ENCODE results near the gene SOX5. TPM values are rescaled to one million over a fixed set of nuclear protein-coding genes. Genes with fewer than 3 reads are reported as not detected.

Gene SOX5
- total and polyA plus RNA-seq, 2 of the 8 experiments (the other 6 are each of a cell fraction or from before 2014, with no cell fraction given): 2.2 to 2.6 TPM

DNA sequence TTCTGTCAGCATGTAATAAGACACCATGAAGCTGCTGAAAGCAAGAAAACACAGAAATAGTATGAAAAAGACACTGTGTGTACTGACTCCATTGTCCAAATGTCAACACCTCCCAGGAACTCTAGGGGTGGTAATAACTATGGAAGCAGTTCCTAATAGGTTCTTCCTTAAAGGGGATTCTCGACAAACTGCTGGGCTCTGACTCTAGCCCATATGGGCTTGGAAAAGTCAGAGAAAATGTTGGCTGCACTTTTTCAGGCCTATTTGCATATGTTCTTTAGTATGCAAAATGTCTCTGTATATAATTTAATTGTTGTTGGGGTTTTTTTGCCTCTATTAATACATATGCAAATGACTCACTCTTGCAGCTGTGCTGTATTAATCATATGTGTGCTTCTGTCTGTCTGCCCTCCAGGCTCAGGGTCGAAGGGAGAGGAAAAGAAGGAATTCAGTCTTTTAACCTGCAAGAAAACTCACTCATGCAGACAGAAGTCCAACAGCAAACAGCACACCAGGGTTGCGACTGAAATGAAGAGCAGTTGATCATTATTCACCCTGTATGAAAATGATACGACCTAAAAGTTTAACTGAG is 317.6 kb downstream of the SOX5 start (continued):
- TF ChIP-seq, protein P1, sequence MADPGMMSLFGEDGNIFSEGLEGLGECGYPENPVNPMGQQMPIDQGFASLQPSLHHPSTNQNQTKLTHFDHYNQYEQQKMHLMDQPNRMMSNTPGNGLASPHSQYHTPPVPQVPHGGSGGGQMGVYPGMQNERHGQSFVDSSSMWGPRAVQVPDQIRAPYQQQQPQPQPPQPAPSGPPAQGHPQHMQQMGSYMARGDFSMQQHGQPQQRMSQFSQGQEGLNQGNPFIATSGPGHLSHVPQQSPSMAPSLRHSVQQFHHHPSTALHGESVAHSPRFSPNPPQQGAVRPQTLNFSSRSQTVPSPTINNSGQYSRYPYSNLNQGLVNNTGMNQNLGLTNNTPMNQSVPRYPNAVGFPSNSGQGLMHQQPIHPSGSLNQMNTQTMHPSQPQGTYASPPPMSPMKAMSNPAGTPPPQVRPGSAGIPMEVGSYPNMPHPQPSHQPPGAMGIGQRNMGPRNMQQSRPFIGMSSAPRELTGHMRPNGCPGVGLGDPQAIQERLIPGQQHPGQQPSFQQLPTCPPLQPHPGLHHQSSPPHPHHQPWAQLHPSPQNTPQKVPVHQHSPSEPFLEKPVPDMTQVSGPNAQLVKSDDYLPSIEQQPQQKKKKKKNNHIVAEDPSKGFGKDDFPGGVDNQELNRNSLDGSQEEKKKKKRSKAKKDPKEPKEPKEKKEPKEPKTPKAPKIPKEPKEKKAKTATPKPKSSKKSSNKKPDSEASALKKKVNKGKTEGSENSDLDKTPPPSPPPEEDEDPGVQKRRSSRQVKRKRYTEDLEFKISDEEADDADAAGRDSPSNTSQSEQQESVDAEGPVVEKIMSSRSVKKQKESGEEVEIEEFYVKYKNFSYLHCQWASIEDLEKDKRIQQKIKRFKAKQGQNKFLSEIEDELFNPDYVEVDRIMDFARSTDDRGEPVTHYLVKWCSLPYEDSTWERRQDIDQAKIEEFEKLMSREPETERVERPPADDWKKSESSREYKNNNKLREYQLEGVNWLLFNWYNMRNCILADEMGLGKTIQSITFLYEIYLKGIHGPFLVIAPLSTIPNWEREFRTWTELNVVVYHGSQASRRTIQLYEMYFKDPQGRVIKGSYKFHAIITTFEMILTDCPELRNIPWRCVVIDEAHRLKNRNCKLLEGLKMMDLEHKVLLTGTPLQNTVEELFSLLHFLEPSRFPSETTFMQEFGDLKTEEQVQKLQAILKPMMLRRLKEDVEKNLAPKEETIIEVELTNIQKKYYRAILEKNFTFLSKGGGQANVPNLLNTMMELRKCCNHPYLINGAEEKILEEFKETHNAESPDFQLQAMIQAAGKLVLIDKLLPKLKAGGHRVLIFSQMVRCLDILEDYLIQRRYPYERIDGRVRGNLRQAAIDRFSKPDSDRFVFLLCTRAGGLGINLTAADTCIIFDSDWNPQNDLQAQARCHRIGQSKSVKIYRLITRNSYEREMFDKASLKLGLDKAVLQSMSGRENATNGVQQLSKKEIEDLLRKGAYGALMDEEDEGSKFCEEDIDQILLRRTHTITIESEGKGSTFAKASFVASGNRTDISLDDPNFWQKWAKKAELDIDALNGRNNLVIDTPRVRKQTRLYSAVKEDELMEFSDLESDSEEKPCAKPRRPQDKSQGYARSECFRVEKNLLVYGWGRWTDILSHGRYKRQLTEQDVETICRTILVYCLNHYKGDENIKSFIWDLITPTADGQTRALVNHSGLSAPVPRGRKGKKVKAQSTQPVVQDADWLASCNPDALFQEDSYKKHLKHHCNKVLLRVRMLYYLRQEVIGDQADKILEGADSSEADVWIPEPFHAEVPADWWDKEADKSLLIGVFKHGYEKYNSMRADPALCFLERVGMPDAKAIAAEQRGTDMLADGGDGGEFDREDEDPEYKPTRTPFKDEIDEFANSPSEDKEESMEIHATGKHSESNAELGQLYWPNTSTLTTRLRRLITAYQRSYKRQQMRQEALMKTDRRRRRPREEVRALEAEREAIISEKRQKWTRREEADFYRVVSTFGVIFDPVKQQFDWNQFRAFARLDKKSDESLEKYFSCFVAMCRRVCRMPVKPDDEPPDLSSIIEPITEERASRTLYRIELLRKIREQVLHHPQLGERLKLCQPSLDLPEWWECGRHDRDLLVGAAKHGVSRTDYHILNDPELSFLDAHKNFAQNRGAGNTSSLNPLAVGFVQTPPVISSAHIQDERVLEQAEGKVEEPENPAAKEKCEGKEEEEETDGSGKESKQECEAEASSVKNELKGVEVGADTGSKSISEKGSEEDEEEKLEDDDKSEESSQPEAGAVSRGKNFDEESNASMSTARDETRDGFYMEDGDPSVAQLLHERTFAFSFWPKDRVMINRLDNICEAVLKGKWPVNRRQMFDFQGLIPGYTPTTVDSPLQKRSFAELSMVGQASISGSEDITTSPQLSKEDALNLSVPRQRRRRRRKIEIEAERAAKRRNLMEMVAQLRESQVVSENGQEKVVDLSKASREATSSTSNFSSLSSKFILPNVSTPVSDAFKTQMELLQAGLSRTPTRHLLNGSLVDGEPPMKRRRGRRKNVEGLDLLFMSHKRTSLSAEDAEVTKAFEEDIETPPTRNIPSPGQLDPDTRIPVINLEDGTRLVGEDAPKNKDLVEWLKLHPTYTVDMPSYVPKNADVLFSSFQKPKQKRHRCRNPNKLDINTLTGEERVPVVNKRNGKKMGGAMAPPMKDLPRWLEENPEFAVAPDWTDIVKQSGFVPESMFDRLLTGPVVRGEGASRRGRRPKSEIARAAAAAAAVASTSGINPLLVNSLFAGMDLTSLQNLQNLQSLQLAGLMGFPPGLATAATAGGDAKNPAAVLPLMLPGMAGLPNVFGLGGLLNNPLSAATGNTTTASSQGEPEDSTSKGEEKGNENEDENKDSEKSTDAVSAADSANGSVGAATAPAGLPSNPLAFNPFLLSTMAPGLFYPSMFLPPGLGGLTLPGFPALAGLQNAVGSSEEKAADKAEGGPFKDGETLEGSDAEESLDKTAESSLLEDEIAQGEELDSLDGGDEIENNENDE (IDR thresholded peaks at IDR 0.05; ENCODE audit: insufficient replicate concordance, low read length): no peak
- TF ChIP-seq POLR2A (IDR thresholded peaks at IDR 0.05; ENCODE audit: control extremely low read depth in 1 of 2, low read depth in 2 of 2, low read length in 2 of 2) (no peak), PHF8 (conservative IDR thresholded peaks at IDR 0.05; ENCODE audit: low read depth, low read length) (no peak), RBBP5 (IDR thresholded peaks at IDR 0.05; ENCODE audit: borderline replicate concordance, low read depth, low read length) (no peak), HDAC6 (IDR thresholded peaks at IDR 0.05; ENCODE audit: low read depth, low read length) (no peak)
- TF ChIP-seq, protein P2, sequence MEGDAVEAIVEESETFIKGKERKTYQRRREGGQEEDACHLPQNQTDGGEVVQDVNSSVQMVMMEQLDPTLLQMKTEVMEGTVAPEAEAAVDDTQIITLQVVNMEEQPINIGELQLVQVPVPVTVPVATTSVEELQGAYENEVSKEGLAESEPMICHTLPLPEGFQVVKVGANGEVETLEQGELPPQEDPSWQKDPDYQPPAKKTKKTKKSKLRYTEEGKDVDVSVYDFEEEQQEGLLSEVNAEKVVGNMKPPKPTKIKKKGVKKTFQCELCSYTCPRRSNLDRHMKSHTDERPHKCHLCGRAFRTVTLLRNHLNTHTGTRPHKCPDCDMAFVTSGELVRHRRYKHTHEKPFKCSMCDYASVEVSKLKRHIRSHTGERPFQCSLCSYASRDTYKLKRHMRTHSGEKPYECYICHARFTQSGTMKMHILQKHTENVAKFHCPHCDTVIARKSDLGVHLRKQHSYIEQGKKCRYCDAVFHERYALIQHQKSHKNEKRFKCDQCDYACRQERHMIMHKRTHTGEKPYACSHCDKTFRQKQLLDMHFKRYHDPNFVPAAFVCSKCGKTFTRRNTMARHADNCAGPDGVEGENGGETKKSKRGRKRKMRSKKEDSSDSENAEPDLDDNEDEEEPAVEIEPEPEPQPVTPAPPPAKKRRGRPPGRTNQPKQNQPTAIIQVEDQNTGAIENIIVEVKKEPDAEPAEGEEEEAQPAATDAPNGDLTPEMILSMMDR (IDR thresholded peaks at IDR 0.05; ENCODE audit: control extremely low read depth in 1 of 3, insufficient read depth in 1 of 3, low read depth in 1 of 3, low read length in 3 of 3): no peak
